Spleen (tissue), 11 donors: ENCODE measurements around the gene ZNF491. TPM values are rescaled to one million over a fixed set of nuclear protein-coding genes. Genes with fewer than 3 reads are reported as not detected.
"Not testable (repeated sequence)": the region's sequence is repeated elsewhere in the genome, so short reads cannot be mapped to it uniquely, and the experiment has no call there.

Experiments
- DNase-seq: peaks from one replicate; pipeline ENCODE4 v3.0.0-alpha.2; 2020
- H3K27ac ChIP-seq, 8 donors: fragments of 200-600 bp; sonication (generic) in 7 of 8; 1 replicate in 4 of 8; 2 replicates in 4 of 8; pipeline versions ENCODE4 v1.5.0 to v1.8.0; 2016 to 2021; ENCODE audit warnings: inconsistent platforms in 4 of 8, mild to moderate bottlenecking in 4 of 8, moderate library complexity in 1 of 8
- H3K27me3 ChIP-seq, 7 donors: fragments of 200-600 bp; sonication (generic) in 6 of 7; replicated peaks in 1 of 7; 1 replicate in 4 of 7; 2 replicates in 3 of 7; pipeline versions ENCODE4 v1.5.0 to v1.8.0; 2016 to 2021; ENCODE audit warnings: inconsistent platforms in 3 of 7, mild to moderate bottlenecking in 1 of 7
- H3K36me3 ChIP-seq, 6 donors: fragments of 200-600 bp; sonication (generic) in 5 of 6; 1 replicate in 4 of 6; 2 replicates in 2 of 6; pipeline versions ENCODE4 v1.5.0 to v1.8.0; 2016 to 2021; ENCODE audit warnings: inconsistent platforms in 2 of 6
- H3K4me1 ChIP-seq, 6 donors: fragments of 200-600 bp; sonication (generic) in 5 of 6; 1 replicate in 3 of 6; 2 replicates in 3 of 6; pipeline versions ENCODE4 v1.5.0 to v1.8.0; 2016 to 2021; ENCODE audit warnings: inconsistent platforms in 3 of 6
- H3K4me3 ChIP-seq, 8 donors: fragments of 200-600 bp; sonication (generic) in 7 of 8; 1 replicate in 4 of 8; 2 replicates in 4 of 8; pipeline versions ENCODE4 v1.5.0 to v1.8.0; 2016 to 2021; ENCODE audit warnings: inconsistent platforms in 4 of 8, mild to moderate bottlenecking in 4 of 8, moderate library complexity in 2 of 8
- H3K9me3 ChIP-seq, 8 donors: fragments of 200-600 bp; sonication (generic) in 7 of 8; 1 replicate in 4 of 8; 2 replicates in 4 of 8; pipeline versions ENCODE4 v1.5.0 to v1.8.0; 2016 to 2021; ENCODE audit warnings: inconsistent platforms in 4 of 8
- POLR2A ChIP-seq, 3 donors: fragments of 450-650 bp; IDR thresholded peaks; one replicate each; pipeline ENCODE4 v1.5.1; 2017; ENCODE audit warnings: antibody characterized with exemption in 3 of 3, mild to moderate bottlenecking in 1 of 3
- POLR2AphosphoS5 ChIP-seq, 3 donors: sonication (generic); formaldehyde crosslinking; IDR thresholded peaks; one replicate each; pipeline ENCODE4 v1.5.1; 2017; ENCODE audit warnings: antibody characterized with exemption in 3 of 3
- WGBS, 5 donors: extraction: QIAGEN DNeasy Blood & Tissue Kit in 3 of 5; methylation state at CpG; one replicate each; pipeline versions ENCODE4 v1.1.5 to v1.1.7; 2013 to 2018; 5-methylcytosine and 5-hydroxymethylcytosine counted together
- intact Hi-C: fragments of 100-400 bp; cut with DNase I; formaldehyde crosslinking; loops from one replicate; pipeline ENCODE4 v1.15.0; 2023; ENCODE audit warnings: low total_unique reads
- polyA plus RNA-seq, 3 donors: library from polyadenylated mRNA; stranded (reverse); fragments of 200-250 nt; gene quantifications; one replicate each; pipeline ENCODE4 v1.2.1, GENCODE V29; 2013
- total RNA-seq, 7 donors: library from RNA; depleted of rRNA in 3 of 7; stranded (reverse); fragments of >200 nt in 3 of 7; fragmentation: NEBNext Ultra II Directional in 4 of 7; extraction: Animal tissue kit (Norgen Biotek cat#: 25700) in 4 of 7; gene quantifications; one replicate each; pipeline versions ENCODE4 v1.1.0 to v1.2.1, GENCODE V29; 2016 to 2021
- TF ChIP-seq, protein P1 (sequence below), 11 experiments: fragments of 200-600 bp in 7 of 11; fragments of 450-650 bp in 4 of 11; sonication (generic) in 4 of 11; IDR thresholded peaks in 8 of 11; conservative IDR thresholded peaks in 3 of 11; 1 replicate in 7 of 11; 2 replicates in 4 of 11; pipeline versions ENCODE4 v1.4.0 to v1.8.0; 2016 to 2021; ENCODE audit warnings: antibody characterized with exemption in 11 of 11, inconsistent platforms in 4 of 11, mild to moderate bottlenecking in 1 of 11
- donor health status: healthy with polysubstance abuse.
- donor health status: DM: no; HTN: no; CAD: no; lungs with moderate emphysema.
- donor health status: DM: no; HTN: no; CAD: no.
- donor health status: Bipolar disorder and iron deficiency.
- donor health status: healthy.
- donor health status: DM: no; HTN: no; CAD: no.
- donor health status: DM: yes; HTN: yes; CAD: no.

ZNF491 gene
- total and polyA plus RNA-seq, 10 donors = 0.61 to 3.5 (median 2.3) TPM

DNA sequence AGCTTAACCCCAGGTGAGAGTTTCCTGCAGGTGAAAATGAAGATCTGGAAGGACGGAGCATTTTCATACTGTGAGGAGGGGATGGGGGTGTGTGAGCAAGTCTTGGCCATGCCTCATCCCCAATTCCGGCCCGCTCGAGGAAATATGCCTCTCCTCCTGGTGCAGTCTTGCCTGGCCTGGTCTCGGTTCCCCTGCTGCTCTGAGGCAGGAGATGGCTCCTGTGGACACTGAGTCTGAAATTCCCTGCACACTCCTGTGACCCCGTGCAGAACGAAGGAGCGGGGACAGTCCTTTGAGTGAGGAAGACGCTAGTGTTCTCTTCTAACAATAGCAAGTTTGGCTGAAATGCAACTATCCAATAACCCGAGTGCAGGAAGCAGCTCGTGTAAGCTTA lies 49.9 kb downstream of the ZNF491 start:
- intact Hi-C loops = no loop called here
- TF ChIP-seq POLR2A (IDR thresholded peaks at IDR 0.05) = no peak
- TF ChIP-seq, protein P1, sequence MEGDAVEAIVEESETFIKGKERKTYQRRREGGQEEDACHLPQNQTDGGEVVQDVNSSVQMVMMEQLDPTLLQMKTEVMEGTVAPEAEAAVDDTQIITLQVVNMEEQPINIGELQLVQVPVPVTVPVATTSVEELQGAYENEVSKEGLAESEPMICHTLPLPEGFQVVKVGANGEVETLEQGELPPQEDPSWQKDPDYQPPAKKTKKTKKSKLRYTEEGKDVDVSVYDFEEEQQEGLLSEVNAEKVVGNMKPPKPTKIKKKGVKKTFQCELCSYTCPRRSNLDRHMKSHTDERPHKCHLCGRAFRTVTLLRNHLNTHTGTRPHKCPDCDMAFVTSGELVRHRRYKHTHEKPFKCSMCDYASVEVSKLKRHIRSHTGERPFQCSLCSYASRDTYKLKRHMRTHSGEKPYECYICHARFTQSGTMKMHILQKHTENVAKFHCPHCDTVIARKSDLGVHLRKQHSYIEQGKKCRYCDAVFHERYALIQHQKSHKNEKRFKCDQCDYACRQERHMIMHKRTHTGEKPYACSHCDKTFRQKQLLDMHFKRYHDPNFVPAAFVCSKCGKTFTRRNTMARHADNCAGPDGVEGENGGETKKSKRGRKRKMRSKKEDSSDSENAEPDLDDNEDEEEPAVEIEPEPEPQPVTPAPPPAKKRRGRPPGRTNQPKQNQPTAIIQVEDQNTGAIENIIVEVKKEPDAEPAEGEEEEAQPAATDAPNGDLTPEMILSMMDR (IDR thresholded peaks at IDR 0.05 in 8 of 11, conservative IDR thresholded peaks at IDR 0.05 in 3 of 11) = no peak
- TF ChIP-seq POLR2AphosphoS5 (IDR thresholded peaks at IDR 0.05) = no peak
- Histone ChIP-seq H3K36me3 (peaks cover 0 to 18% (median 0%) of the 10 kb centered on the region in 6 donors), H3K9me3 (peaks cover 0 to 10% (median 4%) of the 10 kb centered on the region in 8 donors), H3K27ac (peak overlapping the region in 7 of 8 donors; percentile 67 to 89 (median 85)), H3K27me3 (no peaks in the 10 kb centered on the region), H3K4me1 (peaks cover 5 to 30% (median 20%) of the 10 kb centered on the region in 6 donors), H3K4me3 (peak overlapping the region; percentile 60 to 91 (median 70))
- WGBS, 5 donors = 34 to 40% (median 35%) methylated on average over 11 of the region's 11 CpGs
- peak; percentile 73 for DNase-seq

DNA sequence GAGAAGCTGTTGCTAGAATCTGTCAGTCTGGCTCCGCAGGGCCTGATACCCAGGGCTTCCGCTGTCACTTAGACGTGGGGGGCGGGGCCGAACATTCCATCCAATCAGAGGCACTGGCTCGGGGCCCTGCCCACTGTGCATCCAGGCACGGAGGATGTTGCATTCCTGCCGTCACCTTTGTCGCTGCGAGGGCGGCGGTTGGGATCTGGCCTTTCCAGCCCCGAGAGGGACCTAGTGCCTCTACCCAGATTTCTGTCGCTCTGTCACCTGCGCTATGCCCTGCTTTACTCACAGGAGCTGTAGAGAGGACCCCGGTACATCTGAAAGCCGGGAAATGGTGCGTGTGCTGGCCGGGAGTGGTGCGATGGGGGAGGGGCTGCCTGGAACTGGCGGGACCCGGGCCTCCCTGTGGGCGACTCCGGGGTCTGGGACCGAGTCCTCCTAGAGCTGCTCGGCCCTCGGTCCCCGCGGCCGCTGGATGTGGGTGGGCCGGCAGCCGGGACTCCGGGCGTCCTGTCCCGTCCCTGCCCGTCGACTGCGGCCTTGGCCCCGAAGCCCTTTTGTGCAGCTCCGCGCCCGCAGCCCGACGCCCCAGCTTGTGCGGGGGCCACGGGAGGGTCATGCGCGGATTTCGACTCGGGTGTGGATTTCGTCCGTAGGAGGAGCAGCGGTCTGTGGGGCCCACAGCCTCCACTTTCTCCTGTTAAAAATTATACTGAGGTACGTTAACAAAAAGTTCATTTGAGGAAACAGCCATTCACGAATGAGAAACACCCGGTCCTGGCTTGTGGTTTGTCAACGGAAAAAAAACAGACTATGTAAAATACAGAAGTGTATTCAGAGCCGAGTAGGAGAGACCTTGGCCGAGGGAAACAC lies 50.5 kb downstream of the ZNF491 start, which contains the start of gene ZNF439:
Gene ZNF439 (plus strand): TSS at position 133 of the 876 bp plus-strand sequence. CDS start 142 bp downstream, at position 275.
- peak; percentile 96 for DNase-seq
- TF ChIP-seq POLR2A (IDR thresholded peaks at IDR 0.05) (peak in 1 of 3 donors; percentile 16), POLR2AphosphoS5 (IDR thresholded peaks at IDR 0.05) (peak; percentile 82 to 89 (median 88))
- TF ChIP-seq, protein P1 (IDR thresholded peaks at IDR 0.05 in 8 of 11, conservative IDR thresholded peaks at IDR 0.05 in 3 of 11) = no peak
- intact Hi-C loops = no loop called here
- Histone ChIP-seq H3K9me3 (peaks cover 0 to 16% (median 7%) of the 10 kb centered on the region in 8 donors), H3K27me3 (no peaks in the 10 kb centered on the region), H3K4me1 (peaks cover 5 to 30% (median 20%) of the 10 kb centered on the region in 6 donors), H3K27ac (peak within 1 kb of the TSS; percentile 61 to 89 (median 82)), H3K36me3 (peaks cover 0 to 24% (median 0%) of the 10 kb centered on the region in 6 donors), H3K4me3 (peak within 1 kb of the TSS; percentile 60 to 91 (median 70))
- 0 to 3% (median 1%) methylated on average over 27 to 59 of the region's 59 CpGs for WGBS, 5 donors

DNA sequence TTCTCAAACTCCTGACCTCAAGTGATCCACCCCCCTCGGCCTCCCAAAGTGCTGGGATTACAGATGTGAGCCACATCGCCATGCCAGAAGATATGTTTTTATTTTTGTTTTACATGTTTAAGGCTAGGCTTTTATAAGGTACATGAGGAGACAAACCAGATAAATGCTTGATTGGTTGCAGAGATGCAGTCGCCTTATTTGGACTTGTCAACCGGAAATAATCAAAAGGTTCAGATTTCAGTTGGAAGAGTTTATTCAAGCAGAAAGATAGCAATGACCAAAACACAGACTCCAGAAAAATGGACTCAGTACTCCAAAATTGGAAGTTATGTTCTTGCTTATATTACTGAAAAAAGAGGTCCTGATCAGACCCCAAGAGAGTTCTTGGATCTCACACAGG lies 52.0 kb downstream of the ZNF491 start:
- peaks cover 0 to 30% (median 9%) of the 10 kb centered on the region in 8 donors for H3K9me3 ChIP-seq
- H3K27ac ChIP-seq, intact Hi-C loops, DNase-seq, H3K27me3 ChIP-seq, H3K4me3 ChIP-seq: not testable (repeated sequence)
- peaks cover 5 to 30% (median 20%) of the 10 kb centered on the region in 6 donors for H3K4me1 ChIP-seq
- H3K36me3 ChIP-seq = peaks cover 0 to 34% (median 3%) of the 10 kb centered on the region in 6 donors
- 84 to 97% (median 88%) methylated on average over 4 of the region's 4 CpGs for WGBS, 5 donors

DNA sequence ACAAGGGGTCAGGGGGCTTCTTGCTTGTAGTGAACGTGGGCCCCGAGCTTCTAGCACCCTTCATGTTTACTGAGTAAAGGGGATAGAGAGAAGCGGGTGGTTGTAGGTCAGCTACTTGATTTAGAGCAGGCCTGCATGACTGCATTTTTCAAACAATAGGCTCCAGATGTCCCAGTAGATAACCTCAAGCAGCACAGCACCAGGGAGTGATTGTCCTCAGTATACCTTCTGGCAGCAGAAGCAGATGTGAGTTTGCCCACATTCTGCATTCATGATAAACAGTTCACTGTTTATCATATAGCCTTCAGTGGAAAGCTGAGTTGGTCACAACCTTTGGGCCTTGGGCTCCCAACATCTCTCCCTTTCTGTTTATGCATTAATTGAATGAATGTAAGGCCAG lies 55.0 kb downstream of the ZNF491 start:
- peaks cover 0 to 61% (median 19%) of the 10 kb centered on the region in 8 donors for H3K9me3 ChIP-seq
- H3K27ac ChIP-seq = no peak overlapping the region
- peaks cover 0 to 43% (median 5%) of the 10 kb centered on the region in 6 donors for H3K36me3 ChIP-seq
- whole genome bisulfite sequencing, 5 donors = 77 to 96% (median 82%) methylated on average over 3 of the region's 3 CpGs
- TF ChIP-seq, protein P1 (IDR thresholded peaks at IDR 0.05 in 8 of 11, conservative IDR thresholded peaks at IDR 0.05 in 3 of 11) = no peak
- TF ChIP-seq POLR2A (IDR thresholded peaks at IDR 0.05) (no peak), POLR2AphosphoS5 (IDR thresholded peaks at IDR 0.05) (no peak)
- peaks cover 2 to 23% (median 15%) of the 10 kb centered on the region in 6 donors for H3K4me1 ChIP-seq
- no peaks in the 10 kb centered on the region for H3K27me3 ChIP-seq
- H3K4me3 ChIP-seq = no peak overlapping the region
- no peak for DNase-seq
- intact Hi-C loops = no loop called here
